ENCODE results near the gene FRMD7. TPM values are rescaled to one million over a fixed set of nuclear protein-coding genes. Genes with fewer than 3 reads are reported as not detected.

The FRMD7 gene
- total and polyA plus RNA-seq, 2 experiments from 2014 or later = not detected

- no peak overlapping the region for H3K4me3 ChIP-seq
- H3K27me3 ChIP-seq (ENCODE audit: insufficient read depth) = no peaks in the 10 kb centered on the region
- no peak overlapping the region for H3K4me2 ChIP-seq
- no peak overlapping the region for H2AFZ ChIP-seq
- H3K27ac ChIP-seq (ENCODE audit: low read depth) = no peak overlapping the region
- no peaks in the 10 kb centered on the region for H3K27me3 Mint-ChIP-seq (ENCODE audit: insufficient read depth, low read depth, poor library complexity)
- no peak overlapping the region for H3K4me3 Mint-ChIP-seq
- no peaks in the 10 kb centered on the region for H3K4me1 ChIP-seq (ENCODE audit: insufficient read depth)
- H3K4me1 Mint-ChIP-seq = no peaks in the 10 kb centered on the region
- H4K20me1 ChIP-seq (replicated peaks; ENCODE audit: insufficient read depth) = no peaks in the 10 kb centered on the region
- DNase-seq (ENCODE audit: low spot score) = no peak
- no peaks in the 10 kb centered on the region for H3F3A ChIP-seq (replicated peaks; ENCODE audit: low read depth)
- no peak overlapping the region for H3K27ac Mint-ChIP-seq
- H3K79me2 ChIP-seq (replicated peaks; ENCODE audit: insufficient read depth) = no peaks in the 10 kb centered on the region
- no peak for ATAC-seq
- no peaks in the 10 kb centered on the region for H3K36me3 ChIP-seq (ENCODE audit: insufficient read depth)
- no peaks in the 10 kb centered on the region for H3K9me2 ChIP-seq (ENCODE audit: insufficient read depth)
- no peaks in the 10 kb centered on the region for H3K9me3 Mint-ChIP-seq
- TF ChIP-seq, protein P1, sequence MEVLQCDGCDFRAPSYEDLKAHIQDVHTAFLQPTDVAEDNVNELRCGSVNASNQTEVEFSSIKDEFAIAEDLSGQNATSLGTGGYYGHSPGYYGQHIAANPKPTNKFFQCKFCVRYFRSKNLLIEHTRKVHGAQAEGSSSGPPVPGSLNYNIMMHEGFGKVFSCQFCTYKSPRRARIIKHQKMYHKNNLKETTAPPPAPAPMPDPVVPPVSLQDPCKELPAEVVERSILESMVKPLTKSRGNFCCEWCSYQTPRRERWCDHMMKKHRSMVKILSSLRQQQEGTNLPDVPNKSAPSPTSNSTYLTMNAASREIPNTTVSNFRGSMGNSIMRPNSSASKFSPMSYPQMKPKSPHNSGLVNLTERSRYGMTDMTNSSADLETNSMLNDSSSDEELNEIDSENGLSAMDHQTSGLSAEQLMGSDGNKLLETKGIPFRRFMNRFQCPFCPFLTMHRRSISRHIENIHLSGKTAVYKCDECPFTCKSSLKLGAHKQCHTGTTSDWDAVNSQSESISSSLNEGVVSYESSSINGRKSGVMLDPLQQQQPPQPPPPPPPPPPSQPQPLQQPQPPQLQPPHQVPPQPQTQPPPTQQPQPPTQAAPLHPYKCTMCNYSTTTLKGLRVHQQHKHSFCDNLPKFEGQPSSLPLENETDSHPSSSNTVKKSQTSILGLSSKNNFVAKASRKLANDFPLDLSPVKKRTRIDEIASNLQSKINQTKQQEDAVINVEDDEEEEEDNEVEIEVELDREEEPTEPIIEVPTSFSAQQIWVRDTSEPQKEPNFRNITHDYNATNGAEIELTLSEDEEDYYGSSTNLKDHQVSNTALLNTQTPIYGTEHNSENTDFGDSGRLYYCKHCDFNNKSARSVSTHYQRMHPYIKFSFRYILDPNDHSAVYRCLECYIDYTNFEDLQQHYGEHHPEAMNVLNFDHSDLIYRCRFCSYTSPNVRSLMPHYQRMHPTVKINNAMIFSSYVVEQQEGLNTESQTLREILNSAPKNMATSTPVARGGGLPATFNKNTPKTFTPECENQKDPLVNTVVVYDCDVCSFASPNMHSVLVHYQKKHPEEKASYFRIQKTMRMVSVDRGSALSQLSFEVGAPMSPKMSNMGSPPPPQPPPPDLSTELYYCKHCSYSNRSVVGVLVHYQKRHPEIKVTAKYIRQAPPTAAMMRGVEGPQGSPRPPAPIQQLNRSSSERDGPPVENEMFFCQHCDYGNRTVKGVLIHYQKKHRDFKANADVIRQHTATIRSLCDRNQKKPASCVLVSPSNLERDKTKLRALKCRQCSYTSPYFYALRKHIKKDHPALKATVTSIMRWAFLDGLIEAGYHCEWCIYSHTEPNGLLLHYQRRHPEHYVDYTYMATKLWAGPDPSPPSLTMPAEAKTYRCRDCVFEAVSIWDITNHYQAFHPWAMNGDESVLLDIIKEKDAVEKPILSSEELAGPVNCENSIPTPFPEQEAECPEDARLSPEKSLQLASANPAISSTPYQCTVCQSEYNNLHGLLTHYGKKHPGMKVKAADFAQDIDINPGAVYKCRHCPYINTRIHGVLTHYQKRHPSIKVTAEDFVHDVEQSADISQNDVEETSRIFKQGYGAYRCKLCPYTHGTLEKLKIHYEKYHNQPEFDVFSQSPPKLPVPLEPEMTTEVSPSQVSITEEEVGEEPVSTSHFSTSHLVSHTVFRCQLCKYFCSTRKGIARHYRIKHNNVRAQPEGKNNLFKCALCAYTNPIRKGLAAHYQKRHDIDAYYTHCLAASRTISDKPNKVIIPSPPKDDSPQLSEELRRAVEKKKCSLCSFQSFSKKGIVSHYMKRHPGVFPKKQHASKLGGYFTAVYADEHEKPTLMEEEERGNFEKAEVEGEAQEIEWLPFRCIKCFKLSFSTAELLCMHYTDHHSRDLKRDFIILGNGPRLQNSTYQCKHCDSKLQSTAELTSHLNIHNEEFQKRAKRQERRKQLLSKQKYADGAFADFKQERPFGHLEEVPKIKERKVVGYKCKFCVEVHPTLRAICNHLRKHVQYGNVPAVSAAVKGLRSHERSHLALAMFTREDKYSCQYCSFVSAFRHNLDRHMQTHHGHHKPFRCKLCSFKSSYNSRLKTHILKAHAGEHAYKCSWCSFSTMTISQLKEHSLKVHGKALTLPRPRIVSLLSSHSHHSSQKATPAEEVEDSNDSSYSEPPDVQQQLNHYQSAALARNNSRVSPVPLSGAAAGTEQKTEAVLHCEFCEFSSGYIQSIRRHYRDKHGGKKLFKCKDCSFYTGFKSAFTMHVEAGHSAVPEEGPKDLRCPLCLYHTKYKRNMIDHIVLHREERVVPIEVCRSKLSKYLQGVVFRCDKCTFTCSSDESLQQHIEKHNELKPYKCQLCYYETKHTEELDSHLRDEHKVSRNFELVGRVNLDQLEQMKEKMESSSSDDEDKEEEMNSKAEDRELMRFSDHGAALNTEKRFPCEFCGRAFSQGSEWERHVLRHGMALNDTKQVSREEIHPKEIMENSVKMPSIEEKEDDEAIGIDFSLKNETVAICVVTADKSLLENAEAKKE (CRISPR knock-in tag; IDR thresholded peaks at IDR 0.05) = no peak
- TF ChIP-seq JUNB (IDR thresholded peaks at IDR 0.05; ENCODE audit: unreplicated experiment) (no peak), EZH2phosphoT487 (IDR thresholded peaks at IDR 0.05; ENCODE audit: unreplicated experiment) (no peak), NANOG (IDR thresholded peaks at IDR 0.05; ENCODE audit: borderline replicate concordance) (no peak), ZNF114 (CRISPR knock-in tag; IDR thresholded peaks at IDR 0.05) (no peak), ZNF331 (CRISPR knock-in tag; IDR thresholded peaks at IDR 0.05; ENCODE audit: low read depth) (no peak), EZH2 (IDR thresholded peaks at IDR 0.05; ENCODE audit: low read depth, unreplicated experiment) (no peak), REST (IDR thresholded peaks at IDR 0.05; ENCODE audit: unreplicated experiment) (no peak), POLR2AphosphoS5 (IDR thresholded peaks at IDR 0.05; ENCODE audit: low read depth) (no peak)
- TF ChIP-seq, protein P2, sequence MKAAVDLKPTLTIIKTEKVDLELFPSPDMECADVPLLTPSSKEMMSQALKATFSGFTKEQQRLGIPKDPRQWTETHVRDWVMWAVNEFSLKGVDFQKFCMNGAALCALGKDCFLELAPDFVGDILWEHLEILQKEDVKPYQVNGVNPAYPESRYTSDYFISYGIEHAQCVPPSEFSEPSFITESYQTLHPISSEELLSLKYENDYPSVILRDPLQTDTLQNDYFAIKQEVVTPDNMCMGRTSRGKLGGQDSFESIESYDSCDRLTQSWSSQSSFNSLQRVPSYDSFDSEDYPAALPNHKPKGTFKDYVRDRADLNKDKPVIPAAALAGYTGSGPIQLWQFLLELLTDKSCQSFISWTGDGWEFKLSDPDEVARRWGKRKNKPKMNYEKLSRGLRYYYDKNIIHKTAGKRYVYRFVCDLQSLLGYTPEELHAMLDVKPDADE (IDR thresholded peaks at IDR 0.05) = no peak
- H3K36me3 Mint-ChIP-seq (ENCODE audit: low read depth) = no peaks in the 10 kb centered on the region
These were observed 1.9 kb downstream of the FRMD7 start for GRCh38 chrX:132125906-132126305.

Data from GM23338 (cell line).